ENCODE data around the gene SLC45A2.

Gene SLC45A2

DNA sequence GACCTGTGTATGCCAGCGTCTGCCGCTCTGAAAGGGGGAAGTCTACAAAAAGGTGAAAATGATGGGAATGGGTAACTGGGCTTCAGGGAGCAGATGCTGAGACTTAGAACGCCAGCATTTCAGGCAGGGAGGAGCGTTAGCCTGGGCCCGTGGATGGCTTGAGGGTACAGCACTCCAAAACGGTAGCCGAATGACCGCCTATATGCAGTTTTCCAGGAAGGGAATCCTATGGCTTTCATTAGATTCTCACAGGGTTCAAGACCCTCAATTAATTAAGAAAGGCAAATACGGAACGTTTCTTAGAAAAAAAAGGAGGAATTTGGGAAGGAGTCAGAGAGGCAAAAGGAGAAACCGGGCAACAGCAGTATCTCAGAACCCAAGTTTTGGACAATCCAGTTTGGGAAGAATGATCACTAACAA, 22.7 kb upstream of the SLC45A2 start:
- no peak for DNase-seq

DNA sequence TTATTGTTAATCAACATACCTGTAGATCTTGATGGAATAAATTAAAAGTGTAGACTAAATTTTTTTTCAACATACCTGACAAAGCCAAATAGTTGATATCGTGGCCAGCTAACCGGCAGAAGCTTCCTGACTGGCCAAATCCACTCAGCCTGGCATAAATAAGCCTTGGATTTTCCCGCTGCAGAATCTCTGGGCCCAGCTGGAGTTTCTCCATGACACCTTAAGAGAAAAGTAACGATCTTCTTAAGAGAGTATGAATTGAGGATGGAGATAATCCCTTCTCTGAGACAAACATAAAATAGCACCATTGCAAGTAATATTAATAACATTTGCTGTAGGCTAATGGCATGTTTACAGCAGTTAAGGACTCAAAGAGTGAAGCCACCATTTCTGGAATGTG, 21.2 kb upstream of the SLC45A2 start:
- no peak for DNase-seq

DNA sequence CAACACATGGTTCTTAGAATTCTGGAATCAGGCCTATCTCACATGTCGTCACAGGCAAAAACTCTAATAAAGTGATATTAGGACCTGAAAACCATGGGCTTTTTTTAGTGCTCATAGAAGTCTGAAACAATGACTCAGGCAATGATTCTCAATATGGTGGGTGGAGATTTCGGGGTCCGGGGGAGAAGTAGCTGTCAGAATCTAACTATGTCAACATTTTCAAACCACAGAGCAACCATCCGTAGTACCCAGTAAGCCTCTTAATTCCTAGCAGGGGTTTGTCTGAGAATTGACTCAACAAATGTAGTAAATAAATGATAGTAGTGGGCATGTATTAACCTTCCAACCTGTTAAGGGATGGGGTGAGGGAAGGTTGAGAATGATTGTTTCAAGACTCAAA, 20.7 kb upstream of the SLC45A2 start:
- no peak for DNase-seq

DNA sequence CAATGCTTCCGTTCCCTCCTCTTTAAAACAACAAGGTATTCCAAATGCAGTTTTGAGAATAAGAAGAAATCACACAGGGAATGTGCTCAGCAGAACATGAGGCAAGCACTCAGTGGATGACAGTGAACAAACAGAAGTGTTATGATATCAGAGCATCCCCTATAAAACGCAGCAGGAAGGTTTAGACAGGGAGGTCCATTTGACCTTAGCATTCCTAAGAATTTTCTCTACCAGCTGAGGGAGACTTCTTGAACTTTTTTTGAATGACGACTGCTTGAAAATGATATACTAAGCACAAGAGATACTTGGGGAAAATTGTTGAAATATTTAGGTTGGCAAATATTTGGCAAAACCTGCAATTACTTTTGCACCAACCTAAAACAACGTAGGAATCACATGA, 19.4 kb upstream of the SLC45A2 start:
- no peak for DNase-seq

DNA sequence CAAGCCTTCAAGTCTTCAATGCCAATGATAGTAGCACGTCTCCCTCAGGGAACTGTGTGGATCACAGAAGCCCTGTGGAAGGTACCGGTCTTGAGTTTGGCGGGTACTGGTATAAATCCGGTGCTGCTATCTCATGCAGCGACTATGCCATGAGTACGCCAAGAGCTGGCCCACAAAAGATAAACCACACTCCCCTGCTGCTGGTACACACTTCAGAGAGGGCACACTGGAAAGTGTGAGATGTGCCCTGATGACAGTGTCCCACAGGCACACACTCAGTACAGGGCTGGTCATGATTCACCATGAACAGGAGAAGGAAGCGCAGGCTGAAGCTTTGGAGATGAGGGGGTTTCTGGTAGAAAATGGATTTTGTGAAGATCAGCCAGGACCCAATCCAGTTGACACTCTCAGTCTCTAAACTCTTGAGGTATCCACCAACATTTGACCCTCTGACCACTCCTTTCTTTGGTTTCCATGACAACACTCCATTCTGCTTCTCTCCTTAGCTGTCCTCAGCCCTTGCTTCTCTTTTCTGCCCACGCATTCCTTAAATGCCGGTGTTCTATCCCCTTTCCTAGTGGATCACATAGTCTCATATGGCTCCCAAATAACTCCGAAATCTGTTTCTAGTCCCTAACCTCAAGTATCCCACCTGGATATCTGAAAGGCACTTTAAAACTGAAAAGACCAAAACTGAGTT, 18.3 kb upstream of the SLC45A2 start:
- DNase-seq, result no peak

DNA sequence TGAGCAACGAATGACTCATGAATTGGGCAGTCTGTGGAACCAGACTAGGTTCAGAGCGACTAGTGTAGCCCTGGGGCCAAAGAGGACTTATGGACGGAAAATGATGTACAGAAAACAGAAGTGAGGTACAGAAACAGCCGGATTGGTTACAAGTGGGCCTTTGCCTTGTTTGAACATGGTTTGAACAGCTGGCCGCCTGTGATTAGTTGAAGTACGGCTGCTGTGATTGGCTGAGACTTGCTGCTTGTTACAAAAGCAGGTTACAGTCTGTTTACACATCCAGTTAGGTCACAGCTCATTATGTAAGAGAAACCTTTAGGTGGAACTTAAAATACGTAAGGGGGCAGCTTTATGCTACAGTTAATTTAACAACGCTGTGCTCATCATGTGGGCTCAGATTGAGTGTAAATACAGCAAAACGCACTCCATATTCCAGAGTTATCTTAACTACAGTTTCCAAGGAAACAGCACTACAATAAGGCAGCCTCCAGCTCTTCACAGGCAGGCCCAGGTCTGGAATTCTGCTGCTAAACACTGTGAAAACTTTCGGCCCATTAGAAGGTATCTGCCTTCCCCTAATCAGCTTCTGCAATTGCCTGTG, 16.8 kb upstream of the SLC45A2 start:
- DNase-seq, result no peak

DNA sequence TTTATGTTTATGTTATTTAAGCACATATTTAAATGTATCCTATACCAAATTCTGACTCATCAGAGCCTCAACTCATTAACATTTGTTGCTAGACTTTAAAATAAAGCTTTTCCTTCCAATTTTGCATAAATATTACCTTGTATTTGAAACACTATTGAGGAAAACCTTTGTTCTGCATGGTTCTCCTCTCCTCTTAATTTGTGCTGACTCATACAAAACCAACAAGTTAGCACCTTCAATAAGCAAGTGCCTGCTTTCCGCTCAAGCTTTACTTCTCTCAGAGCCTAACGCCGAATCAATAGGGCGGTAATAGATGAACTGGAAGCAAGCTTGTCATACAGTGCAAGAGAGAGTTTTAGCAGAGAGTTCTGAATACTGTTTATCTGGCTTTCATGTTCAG, 15.5 kb upstream of the SLC45A2 start:
- no peak for DNase-seq

DNA sequence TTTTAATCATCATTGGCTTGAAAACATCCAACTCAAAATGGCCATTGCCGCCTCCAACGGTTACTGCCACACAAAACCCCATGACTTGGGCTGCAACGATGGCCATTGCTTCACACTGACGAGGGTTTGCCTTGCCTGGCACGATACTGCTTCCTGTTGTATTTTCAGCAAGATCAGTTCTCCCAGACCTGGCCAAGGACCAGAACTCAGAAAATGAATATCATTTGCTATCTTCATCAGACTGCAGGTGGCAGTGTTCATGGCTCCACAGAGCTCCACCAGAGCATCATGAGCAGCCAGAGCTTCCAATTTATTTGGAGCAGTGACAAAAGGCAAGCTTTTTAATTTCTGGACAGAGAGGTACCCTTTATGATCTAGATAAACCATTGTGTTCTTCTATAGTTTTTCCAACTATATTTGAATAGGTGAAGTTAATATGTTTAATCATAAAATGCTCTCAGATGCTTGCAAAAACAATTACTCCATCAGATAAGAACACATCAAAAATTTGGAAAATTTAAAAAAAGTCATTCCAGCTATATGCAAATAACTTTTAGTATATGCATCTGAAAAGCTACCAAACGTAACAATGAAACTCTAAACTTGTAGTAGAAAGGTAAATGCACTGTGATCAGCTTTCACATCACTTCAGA, 13.0 kb upstream of the SLC45A2 start:
- DNase-seq, result peak; percentile 69 to 74

DNA sequence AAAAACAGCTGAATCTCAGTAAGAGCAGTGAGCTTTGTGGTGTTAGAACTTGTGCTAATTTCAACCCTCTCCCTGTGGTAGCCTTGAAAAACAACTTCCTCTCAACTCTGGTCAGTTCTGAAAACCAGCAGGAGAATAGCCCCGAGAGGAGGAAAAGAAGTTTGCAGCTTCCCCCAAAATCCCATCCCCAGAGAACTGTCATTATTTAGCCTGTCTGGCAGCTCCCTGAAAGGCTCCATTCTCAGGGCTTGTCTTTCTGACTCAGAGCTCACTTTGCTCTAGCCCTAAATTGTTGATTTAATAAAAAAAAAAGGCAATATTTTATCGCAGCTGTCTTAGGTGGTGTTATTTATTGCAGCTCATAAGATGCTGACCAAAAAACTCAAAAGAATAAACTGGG, 11.4 kb upstream of the SLC45A2 start:
- DNase-seq, result no peak

DNA sequence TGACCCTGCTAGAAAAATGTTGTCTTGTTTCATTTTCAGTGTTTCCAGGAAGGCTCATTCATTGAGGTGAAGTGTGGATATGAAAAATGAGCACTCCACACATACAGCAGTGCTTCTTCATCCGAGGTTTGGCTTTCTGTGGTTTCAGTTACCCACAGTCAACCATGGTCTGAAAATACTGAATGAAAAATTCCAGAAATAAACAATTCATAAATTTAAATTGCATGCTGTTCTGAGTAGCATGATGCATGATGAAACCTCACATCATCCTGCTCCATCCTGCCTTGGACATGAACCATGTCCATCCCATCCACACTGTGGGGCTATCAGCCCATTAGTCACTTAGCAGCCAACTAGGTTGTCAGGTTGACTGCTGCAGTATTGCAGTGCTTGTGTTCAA, 10.4 kb upstream of the SLC45A2 start:
- no peak for DNase-seq

DNA sequence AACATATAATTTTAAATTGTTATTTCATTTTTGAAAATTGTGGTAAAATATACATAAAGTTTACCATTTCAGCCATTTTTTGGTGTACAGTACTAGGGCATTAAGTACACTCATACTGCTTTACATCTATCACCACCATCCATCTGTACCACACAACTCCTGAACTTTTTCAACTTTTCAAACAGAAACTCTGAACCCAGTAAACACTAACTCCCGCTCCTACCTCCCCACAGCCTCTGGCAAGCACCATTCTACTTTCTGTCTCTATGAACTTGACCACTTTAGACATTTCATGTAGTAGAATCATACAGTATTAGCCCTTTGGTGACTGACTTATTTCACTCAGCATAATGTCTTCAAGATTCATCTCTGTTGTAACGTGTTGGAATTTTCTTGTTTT, 8.4 kb upstream of the SLC45A2 start:
- DNase-seq, result no peak

DNA sequence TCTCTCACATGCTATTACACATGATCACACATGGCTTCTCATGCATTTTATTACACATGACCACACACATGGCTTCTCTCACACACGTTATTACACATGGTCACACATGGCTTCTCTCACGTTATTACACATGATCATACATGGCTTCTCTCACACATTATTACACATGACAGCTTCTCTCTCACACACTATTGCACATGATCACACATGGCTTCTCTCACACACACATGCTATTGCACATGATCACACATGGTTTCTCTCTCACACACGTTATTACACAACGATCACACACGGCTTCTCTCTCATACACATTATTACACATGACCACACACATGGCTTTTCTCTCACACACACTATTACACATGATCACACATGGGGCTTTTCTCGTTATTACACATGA, 954 bp upstream of the SLC45A2 start:
- DNase-seq, result no peak

DNA sequence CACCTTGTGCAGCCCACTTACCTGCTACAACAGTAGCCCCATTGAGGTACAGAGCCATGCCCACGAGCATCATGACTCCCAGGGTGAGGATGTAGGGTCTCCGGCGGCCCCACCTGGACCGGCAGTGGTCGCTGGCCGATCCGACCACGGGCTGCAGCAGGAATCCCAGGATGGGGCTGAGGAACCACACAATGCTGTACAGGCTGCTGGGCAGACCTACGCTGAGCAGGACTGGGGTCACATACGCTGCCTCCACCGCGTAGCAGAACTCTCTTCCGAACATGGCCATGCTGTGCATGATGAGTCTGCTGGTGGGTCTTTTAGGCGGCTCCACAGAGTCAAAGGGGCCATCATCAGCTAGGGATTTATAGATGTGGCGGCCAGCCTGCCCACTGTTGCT, 315 bp downstream of the SLC45A2 start:
- no peak for DNase-seq

DNA sequence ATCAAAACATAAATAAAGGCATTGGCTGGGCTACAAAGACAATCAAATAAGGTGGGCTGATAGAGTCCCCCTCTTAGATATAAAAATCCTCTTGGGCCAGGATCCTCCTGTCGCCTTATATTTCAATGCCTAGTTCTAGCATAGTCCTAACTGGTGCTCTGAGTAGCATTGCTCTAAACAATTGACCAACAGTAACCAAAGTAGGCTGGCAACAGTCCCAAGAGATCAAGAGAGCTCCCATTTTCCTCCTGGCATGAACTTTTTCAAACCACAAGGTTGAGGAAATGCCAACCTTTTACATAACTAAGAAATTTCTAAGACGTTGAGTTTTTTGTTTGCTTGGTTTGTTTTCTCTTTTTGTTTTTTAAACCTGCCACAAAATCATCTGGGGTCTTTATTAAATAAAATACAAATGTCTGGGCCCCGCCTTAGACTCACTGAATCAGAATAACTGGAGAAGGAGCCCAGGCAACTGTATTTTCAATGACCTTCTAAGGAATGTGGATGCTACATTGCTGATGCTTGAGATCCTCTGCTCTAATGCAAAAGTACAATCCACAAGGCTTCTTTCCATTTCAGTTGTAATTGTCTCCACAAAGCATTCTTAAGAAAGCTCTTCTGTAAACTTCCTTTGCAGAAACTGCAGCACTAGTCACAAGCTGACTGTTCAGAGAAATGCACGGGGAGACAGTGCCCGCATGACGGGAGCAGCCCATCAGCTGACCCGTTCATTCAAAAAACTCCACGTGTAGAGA, 2.9 kb downstream of the SLC45A2 start:
- DNase-seq, result no peak

DNA sequence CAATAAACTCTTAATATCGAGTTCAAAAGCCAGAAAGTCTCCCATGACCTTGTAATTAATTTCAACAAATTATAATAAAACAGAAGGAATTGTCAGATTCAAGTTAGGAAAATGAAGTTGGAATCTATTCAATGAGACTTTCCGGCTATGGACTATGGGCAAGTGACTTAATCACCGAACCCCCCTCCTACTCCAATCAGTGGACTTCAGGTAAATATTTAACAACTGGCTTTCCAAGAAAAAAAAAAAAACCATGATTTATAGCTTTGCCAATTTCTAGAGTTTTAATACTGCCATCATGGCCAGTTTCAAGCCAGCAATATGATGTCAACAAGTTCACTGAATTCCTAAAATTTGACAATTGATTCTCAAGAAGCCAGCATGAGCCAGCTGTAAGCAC, 4.5 kb downstream of the SLC45A2 start:
- DNase-seq, result no peak

DNA sequence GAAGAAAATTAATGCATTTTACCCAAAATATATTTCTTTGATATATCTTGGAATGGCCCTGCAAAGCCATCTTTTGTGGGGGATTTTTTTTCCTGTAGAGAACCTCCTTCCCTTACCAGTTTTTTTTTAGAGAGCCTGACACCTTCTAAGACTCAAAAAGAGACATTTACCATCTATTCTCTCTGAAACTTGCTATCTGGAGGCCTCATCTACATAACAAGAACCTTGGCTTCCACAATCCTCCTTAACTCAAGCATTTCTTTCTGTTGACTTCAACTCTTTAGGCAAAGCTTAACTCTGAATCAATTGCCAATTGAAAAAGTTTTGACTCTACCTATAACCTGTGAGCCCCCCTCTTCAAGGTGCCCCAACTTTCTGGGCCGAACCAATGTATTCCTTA, 6.2 kb downstream of the SLC45A2 start:
- DNase-seq, result no peak

DNA sequence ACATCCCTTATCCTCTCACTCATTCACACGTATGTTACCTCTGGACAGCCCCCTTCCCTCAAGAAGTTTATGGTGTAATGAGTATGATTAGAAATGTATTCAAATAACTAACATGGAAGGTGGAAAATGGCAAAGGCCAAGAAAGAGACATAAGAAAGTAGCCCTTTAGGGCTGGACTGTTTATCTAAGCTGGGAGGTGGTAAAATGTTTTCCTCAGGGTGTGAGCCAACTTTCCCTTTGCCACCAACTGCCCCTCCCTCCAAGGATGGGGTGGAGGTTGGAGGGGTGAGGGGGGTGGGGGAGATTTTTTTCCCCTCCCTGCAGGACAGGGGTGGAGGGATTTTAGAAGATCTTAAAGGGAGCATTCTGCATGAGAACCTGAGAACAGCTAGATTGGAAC, 8.2 kb downstream of the SLC45A2 start:
- no peak for DNase-seq

DNA sequence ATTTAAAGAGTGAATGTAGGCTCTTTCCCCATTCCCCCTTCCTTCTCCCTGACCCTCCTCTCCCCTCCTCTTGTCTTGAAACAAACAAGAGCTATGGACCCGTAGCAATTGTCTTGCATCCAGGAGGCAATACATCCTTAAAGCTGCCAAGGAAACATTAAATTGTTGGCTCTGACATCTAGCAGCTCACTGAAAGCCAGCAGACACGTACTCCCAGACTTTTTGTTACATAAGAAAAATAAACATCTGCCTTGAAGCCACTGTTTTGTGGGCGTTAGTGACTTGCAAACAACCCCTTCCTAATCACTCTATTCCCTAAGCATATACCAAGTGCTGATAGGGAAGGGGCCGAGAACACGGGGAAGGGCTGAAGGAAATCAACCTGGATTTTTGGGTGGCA, 8.6 kb downstream of the SLC45A2 start:
- DNase-seq, result no peak

DNA sequence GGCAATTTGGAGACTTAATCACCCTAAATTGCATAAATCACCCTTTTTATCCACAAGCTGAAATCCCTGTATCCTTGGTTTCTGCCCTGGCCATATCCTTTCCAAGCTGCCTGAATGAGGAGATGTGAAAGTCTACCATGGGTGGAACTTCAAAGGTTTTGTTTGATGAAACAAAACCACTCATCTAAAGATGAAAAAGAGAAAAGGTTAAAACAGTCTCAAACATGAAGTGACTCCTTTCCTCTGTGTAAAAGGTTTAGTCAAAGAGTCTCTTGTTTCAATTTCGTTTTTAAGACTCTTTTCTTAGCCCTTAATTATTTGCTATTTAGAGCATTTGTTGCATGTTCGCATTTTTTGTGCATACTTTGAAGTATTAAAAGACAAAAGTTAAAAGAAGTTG, 11.2 kb downstream of the SLC45A2 start:
- DNase-seq, result no peak

DNA sequence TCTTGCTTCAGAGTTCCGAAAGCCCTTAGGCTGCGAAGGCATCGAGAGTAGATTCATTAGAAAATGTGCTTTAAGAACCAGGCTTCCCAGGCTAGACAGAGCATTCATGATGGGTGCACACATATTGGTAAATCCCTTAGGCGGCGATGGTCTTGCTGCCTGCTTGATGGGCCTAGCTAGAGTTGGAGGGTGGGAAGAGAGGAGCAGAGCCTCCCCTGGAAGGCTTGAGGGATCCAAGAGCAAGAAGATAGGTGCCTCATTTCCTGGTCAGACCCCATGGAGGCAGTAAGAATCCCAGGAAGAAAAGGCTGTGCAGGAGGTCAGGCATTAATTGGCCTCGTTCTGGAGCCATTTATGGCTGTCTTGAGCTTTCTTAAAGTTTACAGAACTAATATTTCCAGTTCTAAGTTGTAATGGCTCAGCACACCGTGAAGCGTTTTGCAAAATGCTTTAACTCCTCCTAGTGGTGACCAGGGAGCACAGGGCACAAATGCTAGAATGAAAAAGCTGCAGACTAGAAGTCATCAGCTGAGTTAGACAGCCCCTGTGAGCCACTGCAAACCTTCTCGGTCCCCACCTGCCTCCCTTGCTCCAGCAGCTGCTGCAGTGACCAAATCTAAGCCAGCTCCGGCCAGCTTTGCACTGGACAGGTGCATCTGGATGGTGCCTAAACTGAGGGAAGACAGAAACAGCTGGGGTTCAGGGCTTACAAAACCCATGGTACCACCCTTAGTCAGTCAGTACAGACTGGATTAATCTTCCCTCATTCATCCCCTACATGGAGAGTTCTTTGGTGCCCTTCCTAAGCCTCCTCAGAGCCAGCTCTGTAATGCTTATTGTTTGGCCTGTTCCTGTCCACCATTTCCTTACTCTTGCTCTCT, 14.7 kb downstream of the SLC45A2 start:
- DNase-seq, result peak; percentile 36 to 39

DNA sequence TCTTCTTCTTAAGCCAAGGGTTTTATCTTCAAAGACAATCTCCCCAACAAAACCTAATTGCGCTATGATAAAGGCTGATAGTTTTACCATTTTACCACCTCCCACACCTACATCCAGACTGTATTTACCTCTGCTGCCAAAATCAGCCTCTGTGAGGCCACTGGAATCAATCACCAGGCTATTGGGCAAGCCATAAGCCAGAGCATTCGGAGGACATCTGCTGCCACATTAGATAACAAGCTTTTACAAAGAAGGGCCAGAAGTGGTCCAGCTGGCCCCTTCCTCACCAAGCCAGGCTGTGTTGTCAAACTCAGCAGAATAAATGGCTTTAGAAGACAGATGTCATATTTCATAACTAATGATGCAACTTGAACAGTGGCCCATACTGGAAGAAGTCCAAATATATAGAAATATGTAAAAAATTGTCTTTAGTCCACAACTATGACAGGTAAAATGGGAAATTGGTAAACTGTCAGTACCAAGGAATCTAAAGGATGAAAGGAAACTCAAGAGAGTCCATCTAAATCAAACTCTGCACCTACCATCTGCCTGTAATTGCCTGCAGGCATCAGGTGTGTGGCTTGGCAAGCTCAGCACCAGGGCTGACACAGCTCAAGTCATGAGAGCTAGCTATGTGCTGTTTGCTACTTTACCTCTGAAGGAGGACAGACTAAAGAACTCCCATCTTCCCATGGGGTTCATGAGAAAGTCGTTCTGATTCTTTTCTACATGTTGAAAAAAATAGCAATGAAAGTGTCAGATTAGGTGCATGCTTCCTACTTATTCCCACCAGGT, 16.1 kb downstream of the SLC45A2 start:
- no peak for DNase-seq

DNA sequence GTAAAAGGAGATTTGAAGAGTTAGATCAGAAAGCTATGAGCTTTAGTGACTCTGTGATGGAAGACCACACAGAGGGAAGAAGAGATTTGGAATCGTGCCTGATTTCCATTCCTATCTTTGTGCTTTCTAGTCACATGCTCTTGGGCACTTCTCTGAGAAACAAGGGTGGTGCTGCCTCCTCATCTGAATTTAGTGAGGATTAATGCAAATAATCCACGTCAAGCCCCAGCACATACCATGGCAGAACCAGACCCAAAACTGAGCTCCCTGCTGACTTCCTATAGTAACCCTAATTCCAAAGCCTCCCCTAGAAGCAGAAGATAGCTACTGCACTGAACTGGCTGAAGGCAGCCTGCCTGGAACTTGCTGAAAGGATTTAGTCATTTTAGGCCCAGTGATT, 17.7 kb downstream of the SLC45A2 start:
- no peak for DNase-seq
